Astrocyte (in vitro differentiated cells and primary cell): ENCODE data around the gene GLRB.
A peak's percentile ranks its signal among the peaks of the same experiment; 100 is the strongest.

Experiments used
- CTCF ChIP-seq: IDR thresholded peaks from 2 replicates; pipeline ENCODE4 v1.5.1; 2011; ENCODE audit warnings: low read depth, mild to moderate bottlenecking, inconsistent platforms, low read length, moderate library complexity; ENCODE audit not compliant: insufficient read depth
- EZH2 ChIP-seq: IDR thresholded peaks from 2 replicates; pipeline ENCODE4 v1.6.1; 2012; ENCODE audit warnings: mild to moderate bottlenecking, low read length, inconsistent platforms; ENCODE audit not compliant: insufficient read depth

GRCh38 chr4:157220371-157220881 is 144.5 kb downstream of the GLRB start, which contains the start of gene GRIA2:
- TF ChIP-seq CTCF (no peak), EZH2 (peak; percentile 57)
